Activated CD8-positive, alpha-beta memory T cell treated with anti-CD3 and anti-CD28 coated beads, Interleukin-2, amount 10 ng/mL, durations not matched to agents 7 days and 5 days (primary cell): Measurements from ENCODE around the gene CES1. TPM values are rescaled to one million over a fixed set of nuclear protein-coding genes. Genes with fewer than 3 reads are reported as not detected.
"Not testable (repeated sequence)": the region's sequence is repeated elsewhere in the genome, so short reads cannot be mapped to it uniquely, and the experiment has no call there.

Experiments used
- ATAC-seq: fragments of 150-1000 bp; cut with Tn5 transposase; one replicate; pipeline ENCODE4 v1.10.0; 2021; ENCODE audit warnings: moderate library complexity
- CTCF ChIA-PET: fragments of 350-600 bp; sonication (Branson Sonifier 250); formaldehyde crosslinking; loops from one replicate; lab custom pipeline; 2021; ENCODE audit warnings: antibody characterized with exemption; lab: Charles Lee
- DNase-seq: peaks from one replicate; pipeline ENCODE4 v3.0.0-alpha.2; 2020
- H3K27ac Mint-ChIP-seq: one replicate; pipeline ENCODE4 v1.8.0; 2021; ENCODE audit warnings: mild to moderate bottlenecking, mixed read lengths
- H3K27me3 Mint-ChIP-seq: one replicate; pipeline ENCODE4 v1.8.0; 2021; ENCODE audit warnings: mixed read lengths
- H3K36me3 Mint-ChIP-seq: one replicate; pipeline ENCODE4 v1.8.0; 2021; ENCODE audit warnings: mild to moderate bottlenecking, mixed read lengths
- H3K4me1 Mint-ChIP-seq: one replicate; pipeline ENCODE4 v1.8.0; 2021; ENCODE audit warnings: mixed read lengths
- H3K4me3 Mint-ChIP-seq: one replicate; pipeline ENCODE4 v1.8.0; 2021; ENCODE audit warnings: mild to moderate bottlenecking, moderate library complexity, mixed read lengths
- H3K9me3 Mint-ChIP-seq: one replicate; pipeline ENCODE4 v1.8.0; 2022; ENCODE audit warnings: low read depth, mixed read lengths
- total RNA-seq, 2 experiments: library from RNA; stranded (reverse); gene quantifications; one replicate each; pipeline ENCODE4 v1.2.3, GENCODE V29; 2021

CES1 gene
- total RNA-seq, 2 experiments from 2014 or later: 0.49 to 2.2 TPM

DNA sequence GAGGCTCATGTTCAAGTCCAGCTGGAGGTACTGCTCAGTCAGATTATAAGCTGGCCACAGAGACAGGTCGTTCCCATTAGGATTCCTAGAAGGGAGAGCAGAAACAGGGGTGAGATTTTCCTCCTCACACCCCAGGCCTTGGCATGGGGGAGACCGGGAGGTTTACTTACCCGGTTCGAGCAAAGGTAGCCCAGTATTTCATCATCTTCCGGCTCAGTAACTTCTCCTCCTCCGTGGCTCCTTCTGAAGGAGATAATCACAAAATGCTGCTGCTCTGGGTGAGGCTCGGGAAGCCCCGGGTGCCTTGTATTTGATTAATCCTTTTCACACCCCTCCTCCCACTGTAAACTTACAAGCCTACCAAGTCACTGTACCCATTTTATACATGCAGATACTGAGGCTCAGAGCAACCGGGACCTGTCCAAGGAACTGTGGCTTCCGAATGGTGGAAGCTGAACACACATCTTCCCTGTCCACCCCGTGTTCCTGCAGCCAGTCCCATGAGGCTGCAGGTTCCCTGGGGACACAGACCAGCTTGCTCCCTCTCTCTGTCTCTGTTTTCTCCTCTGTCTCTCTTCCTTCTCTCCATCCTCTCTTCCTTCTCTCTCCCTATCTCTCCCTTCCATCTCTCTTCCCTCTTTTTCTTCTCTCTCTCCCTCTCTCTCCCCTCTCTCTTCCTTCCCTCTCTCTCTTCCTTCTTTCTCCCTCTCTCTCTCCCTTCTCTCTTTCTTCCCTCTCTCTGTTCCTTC, 13.9 kb upstream of the CES1 start:
- Mint-ChIP-seq H3K4me1 (no peaks in the 10 kb centered on the region), H3K27me3 (peaks cover 35% of the 10 kb centered on the region), H3K36me3 (no peaks in the 10 kb centered on the region), H3K9me3 (no peaks in the 10 kb centered on the region), H3K27ac (no peak overlapping the region), H3K4me3 (no peak overlapping the region)
- no peak for DNase-seq
- CTCF ChIA-PET: no interaction called here
- ATAC-seq: no peak

DNA sequence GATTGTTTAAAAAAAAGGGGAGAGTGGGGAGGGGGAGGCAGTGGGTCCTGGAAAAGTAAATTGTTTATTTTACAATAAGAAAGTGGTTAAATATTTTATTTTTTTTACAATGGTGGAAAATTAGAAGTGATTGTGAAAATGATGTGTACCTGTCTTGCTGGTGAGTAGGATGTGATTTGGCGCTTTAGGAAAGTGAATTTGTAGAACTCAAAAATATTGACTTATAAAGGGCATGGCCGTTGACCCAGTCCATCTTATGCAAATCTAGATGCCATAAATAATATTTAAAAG, 10.2 kb upstream of the CES1 start:
- Mint-ChIP-seq H3K4me1 (peaks cover 9% of the 10 kb centered on the region), H3K9me3 (no peaks in the 10 kb centered on the region), H3K4me3 (no peak overlapping the region), H3K36me3 (no peaks in the 10 kb centered on the region), H3K27me3 (peaks cover 20% of the 10 kb centered on the region), H3K27ac (no peak overlapping the region)
- DNase-seq (no peak), ATAC-seq (no peak)
- CTCF ChIA-PET: interaction anchor here (2.6 to 4.1 kb wide), 2 partner anchors 129 to 378 kb away, joined by 15 to 18 read pairs; no protein-coding TSS in a partner anchor

DNA sequence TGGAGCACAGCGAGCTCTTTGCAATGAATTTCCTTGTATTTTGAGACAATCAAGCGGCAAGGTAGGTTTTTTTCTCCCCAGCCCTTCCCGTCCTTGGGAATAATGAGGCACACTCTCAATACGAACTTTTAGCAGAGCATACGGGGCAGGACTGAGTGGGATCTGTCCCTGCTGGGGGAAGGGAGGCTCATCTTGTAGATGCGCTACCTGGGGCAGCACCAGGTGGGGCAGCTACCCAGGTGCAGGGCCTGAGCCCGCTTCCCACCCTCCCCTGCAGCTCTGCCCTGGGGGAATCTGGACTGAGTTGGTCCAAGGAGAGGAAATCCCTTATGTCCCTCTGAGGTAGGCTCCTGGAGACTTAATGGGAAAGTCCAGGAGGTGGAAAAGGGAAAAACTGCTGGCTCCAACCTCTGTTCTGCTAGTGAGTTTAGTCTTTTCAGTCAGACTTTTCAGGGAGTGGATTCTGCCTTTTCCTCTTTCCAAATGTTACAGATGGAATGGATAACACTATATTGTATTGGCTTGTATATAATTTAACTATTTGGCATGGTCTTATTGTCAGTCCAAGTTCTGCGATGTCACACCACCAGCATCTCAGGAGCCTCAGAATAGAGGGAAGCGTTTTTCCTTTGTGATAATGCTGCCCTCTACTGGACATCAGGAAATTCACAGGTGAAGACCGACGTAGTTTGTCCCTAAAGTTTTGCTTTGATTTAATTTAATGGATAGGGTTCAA, 9.6 kb upstream of the CES1 start:
- CTCF ChIA-PET: interaction anchor here (1.1 to 4.1 kb wide), 5 partner anchors 128 to 378 kb away, joined by 3 to 18 read pairs (median 10); no protein-coding TSS in a partner anchor
- no peaks in the 10 kb centered on the region for H3K9me3 Mint-ChIP-seq
- DNase-seq: no peak
- H3K27ac Mint-ChIP-seq: no peak overlapping the region
- H3K36me3 Mint-ChIP-seq: no peaks in the 10 kb centered on the region
- H3K27me3 Mint-ChIP-seq: peaks cover 20% of the 10 kb centered on the region
- H3K4me1 Mint-ChIP-seq: peaks cover 9% of the 10 kb centered on the region
- ATAC-seq: no peak
- no peak overlapping the region for H3K4me3 Mint-ChIP-seq

DNA sequence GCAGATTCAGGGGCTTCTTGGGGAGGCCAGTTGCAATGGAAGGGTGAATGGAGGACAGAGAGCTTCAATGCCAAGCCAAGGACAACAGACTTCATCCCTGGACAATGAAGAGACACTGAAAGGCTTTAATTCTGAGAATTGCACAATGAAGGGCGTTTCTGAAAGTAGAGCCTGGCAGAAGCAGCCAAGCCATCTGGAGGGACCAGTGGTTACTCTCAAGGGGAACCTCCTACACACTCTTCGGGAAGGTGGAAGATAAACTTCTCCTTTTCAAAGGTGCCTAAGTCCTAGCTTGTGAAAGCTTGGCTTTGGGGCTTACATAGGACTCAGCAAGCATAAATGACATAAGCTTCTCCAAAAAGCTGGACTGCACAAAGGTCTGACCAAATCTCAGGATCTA, 6.2 kb upstream of the CES1 start:
- CTCF ChIA-PET: interaction anchor here (4.1 kb wide), 1 partner anchor 374 kb away, joined by 18 read pairs; no protein-coding TSS in a partner anchor
- Mint-ChIP-seq H3K4me1 (peaks cover 9% of the 10 kb centered on the region), H3K36me3 (no peaks in the 10 kb centered on the region), H3K27me3 (peaks cover 7% of the 10 kb centered on the region), H3K4me3 (no peak overlapping the region), H3K9me3 (no peaks in the 10 kb centered on the region), H3K27ac (no peak overlapping the region)
- no peak for DNase-seq
- ATAC-seq: no peak

DNA sequence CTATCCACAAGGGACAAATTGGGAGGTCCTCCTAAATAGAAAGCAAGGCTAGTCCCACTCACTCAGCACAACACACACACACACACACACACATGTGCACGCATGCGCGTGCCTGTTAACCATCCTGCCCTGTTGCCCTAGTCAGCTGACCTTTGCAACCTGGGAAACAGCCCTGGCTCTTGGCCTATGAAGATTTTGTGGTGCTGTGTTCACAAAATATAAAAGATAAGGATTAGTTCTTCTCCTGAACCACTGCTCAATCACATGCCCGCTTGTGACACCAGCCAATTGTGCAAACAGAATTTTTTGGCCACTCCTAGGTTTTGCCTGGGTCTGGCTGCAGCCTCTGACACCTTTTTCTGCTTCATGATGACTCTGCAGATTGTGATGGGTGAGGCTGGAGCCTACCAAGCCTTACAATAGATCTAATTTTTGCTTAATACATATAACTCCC, 3.3 kb upstream of the CES1 start:
- Mint-ChIP-seq H3K4me3 (no peak overlapping the region), H3K9me3 (no peaks in the 10 kb centered on the region), H3K4me1 (peaks cover 7% of the 10 kb centered on the region), H3K27ac (no peak overlapping the region), H3K36me3 (no peaks in the 10 kb centered on the region), H3K27me3 (peaks cover 5% of the 10 kb centered on the region)
- DNase-seq (no peak), ATAC-seq (no peak)
- CTCF ChIA-PET: no interaction called here

DNA sequence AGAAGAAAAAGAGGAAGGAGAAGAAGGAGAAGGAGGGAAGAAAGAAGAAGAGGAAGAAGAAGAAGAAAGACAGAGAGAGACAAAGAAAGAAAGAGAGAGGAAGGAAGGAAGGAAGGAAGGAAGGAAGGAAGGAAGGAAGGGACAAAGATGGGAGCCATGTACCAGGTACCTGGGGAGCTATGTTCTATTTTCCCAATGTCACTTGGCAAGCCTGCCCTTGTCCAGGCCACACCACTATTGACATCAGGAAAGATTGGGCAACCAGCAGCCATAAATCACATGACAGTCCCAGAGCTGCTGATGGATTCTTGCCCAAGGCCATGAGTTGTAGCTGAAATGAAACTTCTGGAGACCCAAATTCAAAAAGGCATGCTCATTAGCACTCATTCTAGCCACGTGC, 2.7 kb upstream of the CES1 start:
- Mint-ChIP-seq H3K27ac (no peak overlapping the region), H3K4me1 (peaks cover 5% of the 10 kb centered on the region), H3K9me3 (no peaks in the 10 kb centered on the region), H3K36me3 (no peaks in the 10 kb centered on the region), H3K4me3 (no peak overlapping the region), H3K27me3 (peaks cover 3% of the 10 kb centered on the region)
- DNase-seq (no peak), ATAC-seq (no peak)
- CTCF ChIA-PET: no interaction called here

DNA sequence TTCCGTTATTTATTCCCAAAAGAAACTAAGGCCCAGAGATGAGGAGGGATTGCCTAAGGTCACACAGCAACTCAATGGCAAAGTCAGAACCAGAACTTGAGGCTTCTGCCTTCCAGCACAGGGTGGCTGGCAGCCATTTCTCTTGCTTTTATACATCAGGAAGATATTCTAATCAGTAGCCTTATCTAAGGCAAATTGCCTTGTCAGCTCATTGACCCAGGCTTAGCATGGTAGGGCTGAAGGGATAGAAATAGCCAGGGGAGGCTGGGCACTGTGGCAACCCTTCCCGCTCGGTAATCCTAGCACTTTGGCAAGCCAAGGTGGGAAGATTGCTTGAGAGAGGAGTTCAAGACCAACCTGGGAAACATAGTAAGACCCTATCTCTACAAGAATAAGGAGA, 2.3 kb upstream of the CES1 start:
- CTCF ChIA-PET, H3K36me3 Mint-ChIP-seq, H3K4me1 Mint-ChIP-seq, ATAC-seq, H3K27ac Mint-ChIP-seq, DNase-seq, H3K9me3 Mint-ChIP-seq, H3K27me3 Mint-ChIP-seq, H3K4me3 Mint-ChIP-seq: not testable (repeated sequence)

DNA sequence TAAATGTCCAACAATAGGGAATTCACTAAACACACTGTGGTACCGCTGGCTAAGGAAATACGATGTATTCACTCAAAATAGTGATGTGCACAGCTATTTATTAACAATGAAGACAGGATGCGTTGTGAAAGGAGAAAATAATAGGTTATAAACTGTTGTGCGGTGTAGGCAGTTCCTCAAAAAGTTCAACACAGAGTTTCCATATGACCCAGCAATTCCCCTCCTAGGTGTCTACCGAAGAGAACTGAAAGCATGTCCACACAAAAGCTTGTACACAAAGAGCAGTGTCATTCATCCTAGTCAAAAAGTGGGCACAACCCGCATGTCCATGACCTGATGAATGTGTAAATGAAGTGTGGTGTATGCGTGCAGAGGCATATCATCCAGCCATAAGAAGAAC, 1.2 kb upstream of the CES1 start:
- no peaks in the 10 kb centered on the region for H3K9me3 Mint-ChIP-seq

DNA sequence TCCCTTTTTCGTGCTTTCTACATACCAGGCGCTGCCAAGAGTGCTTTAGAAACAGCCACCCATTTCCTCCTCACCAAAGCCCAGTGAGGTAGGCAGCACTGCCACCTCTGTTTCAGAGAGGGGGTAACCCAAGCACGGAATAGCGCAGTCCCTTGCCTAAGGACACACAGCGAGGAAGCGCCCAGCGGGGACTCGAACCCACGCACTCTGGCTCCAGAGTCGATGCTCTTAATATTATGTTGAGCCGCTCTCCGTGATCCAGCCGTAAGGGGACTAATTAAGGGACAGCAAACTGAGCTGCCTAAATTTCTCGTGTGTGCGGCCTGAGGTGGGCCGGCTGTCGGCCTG, 497 bp downstream of the CES1 start:
- no peaks in the 10 kb centered on the region for H3K4me1 Mint-ChIP-seq
- H3K27me3 Mint-ChIP-seq: peaks cover 2% of the 10 kb centered on the region
- H3K9me3 Mint-ChIP-seq: no peaks in the 10 kb centered on the region
- no peaks in the 10 kb centered on the region for H3K36me3 Mint-ChIP-seq
- CTCF ChIA-PET: no interaction called here
- H3K27ac Mint-ChIP-seq: no peak overlapping the region
- DNase-seq (no peak), ATAC-seq (no peak)
- H3K4me3 Mint-ChIP-seq: no peak overlapping the region

More for the DNA sequence above, 1.2 kb upstream of the CES1 start:
- no peak for ATAC-seq
- H3K4me1 Mint-ChIP-seq: no peaks in the 10 kb centered on the region
- CTCF ChIA-PET: no interaction called here
- DNase-seq: no peak
- no peak overlapping the region for H3K4me3 Mint-ChIP-seq
- H3K27me3 Mint-ChIP-seq: peaks cover 2% of the 10 kb centered on the region
- no peaks in the 10 kb centered on the region for H3K36me3 Mint-ChIP-seq
- H3K27ac Mint-ChIP-seq: no peak overlapping the region

DNA sequence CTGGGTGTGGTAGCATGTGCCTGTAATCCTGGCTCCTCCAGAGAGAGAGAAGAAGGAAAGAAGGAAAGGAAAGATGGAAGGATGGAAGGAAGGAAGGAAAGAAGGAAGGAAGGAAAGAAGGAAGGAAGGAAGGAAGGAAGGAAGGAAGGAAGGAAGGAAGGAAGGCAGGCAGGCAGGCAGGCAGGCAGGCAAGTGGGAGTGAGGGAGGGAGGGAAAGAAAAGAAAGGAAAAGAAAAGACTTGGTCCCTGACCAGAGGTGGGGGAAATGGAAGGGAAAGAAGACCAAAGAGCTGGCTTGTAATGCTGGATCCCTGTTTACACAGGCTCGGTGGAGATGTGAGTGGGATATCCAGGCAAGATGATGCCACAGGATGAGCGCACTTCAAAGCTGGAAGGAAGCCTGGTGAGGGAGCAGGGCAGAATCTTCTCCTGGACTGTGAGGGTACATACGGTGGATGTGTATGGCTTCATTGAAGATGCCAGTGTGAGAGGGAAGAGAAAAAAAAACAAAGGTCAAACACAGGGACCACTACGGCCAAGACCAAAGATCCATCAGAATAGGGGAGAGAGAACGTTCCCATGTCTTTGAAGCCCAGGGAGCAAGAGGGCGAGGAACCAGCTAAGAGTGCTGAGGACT, 2.1 kb downstream of the CES1 start:
- no peak for DNase-seq
- Mint-ChIP-seq H3K27me3 (peaks cover 2% of the 10 kb centered on the region), H3K4me1 (no peaks in the 10 kb centered on the region), H3K4me3 (no peak overlapping the region), H3K9me3 (no peaks in the 10 kb centered on the region), H3K36me3 (no peaks in the 10 kb centered on the region), H3K27ac (no peak overlapping the region)
- ATAC-seq: no peak
- CTCF ChIA-PET: no interaction called here

DNA sequence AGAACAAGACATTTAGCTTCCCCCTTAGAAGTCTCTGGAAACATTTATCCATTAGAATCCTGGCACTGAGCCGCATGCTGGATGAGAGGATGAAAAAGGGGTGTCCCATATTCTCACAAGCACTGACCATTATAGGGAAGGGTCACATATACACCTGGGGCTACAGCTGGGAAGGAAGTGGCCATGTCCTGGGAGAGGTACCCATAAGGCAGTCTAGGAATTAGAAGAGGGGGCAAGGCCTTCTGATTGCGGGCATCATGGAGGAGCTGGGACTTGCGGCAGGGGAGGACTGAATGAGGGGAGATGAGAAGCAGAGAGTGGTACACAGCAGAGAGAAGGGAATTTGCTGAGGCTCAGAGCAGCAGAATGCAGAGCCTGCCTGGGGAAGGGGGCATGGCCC, 3.7 kb downstream of the CES1 start:
- CTCF ChIA-PET, H3K4me1 Mint-ChIP-seq, DNase-seq, H3K4me3 Mint-ChIP-seq, H3K36me3 Mint-ChIP-seq, H3K27ac Mint-ChIP-seq, H3K27me3 Mint-ChIP-seq, H3K9me3 Mint-ChIP-seq, ATAC-seq: not testable (repeated sequence)

DNA sequence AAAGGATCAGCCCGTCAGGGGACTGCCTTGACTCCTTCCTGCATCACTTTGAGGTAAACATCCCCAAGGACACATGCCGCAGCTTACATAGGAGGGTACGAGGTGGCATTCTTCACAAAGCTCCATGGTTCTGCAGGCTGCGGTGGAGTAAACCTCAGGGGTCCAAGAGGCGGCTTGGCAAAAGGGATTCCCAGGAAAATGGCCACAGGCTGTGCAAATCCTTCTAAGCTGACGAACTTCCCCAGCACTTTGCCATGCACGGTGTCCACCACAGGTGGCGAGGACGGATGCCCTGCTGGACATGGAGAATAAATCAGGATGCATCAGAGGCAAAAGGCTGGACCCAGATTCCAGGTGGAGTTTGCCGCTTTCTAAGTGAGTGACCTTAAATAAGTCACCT, 4.2 kb downstream of the CES1 start:
- H3K27me3 Mint-ChIP-seq: peaks cover 2% of the 10 kb centered on the region
- H3K27ac Mint-ChIP-seq: no peak overlapping the region
- H3K4me1 Mint-ChIP-seq: no peaks in the 10 kb centered on the region
- CTCF ChIA-PET: no interaction called here
- H3K9me3 Mint-ChIP-seq: no peaks in the 10 kb centered on the region
- H3K4me3 Mint-ChIP-seq: no peak overlapping the region
- DNase-seq (no peak), ATAC-seq (no peak)
- no peaks in the 10 kb centered on the region for H3K36me3 Mint-ChIP-seq

DNA sequence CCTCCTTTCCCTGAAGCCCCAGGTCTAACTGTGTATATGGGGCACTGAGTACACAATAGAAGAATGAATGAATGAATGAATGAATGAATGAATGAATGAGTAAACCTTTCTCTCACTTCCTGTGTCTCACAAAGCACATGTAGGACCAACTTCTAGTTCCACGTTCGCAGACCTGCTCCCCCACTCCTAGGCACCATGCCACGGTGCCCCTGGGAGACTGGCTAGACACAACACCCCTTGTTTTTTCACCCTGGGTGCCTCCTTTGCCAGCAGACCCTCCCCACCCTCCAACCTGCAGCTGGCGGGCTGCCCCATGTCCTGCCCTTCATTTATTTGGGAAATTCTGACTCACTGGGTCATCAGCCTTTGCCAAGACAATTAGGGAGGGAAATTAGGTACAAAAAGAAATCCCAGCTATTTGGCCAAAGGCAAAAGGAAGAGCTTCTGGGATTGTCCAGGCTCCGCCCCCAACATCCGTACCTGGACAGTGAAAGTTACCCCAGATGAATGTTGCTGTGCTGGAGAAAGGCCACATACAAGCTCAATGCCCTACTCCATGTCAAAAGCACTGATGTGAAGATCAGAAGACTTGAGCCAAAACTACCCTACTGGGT, 7.7 kb downstream of the CES1 start:
- Mint-ChIP-seq H3K4me3 (no peak overlapping the region), H3K9me3 (no peaks in the 10 kb centered on the region), H3K27ac (no peak overlapping the region), H3K27me3 (no peaks in the 10 kb centered on the region), H3K36me3 (no peaks in the 10 kb centered on the region), H3K4me1 (no peaks in the 10 kb centered on the region)
- DNase-seq (no peak), ATAC-seq (no peak)
- CTCF ChIA-PET: no interaction called here
